HCT116 (cell line): ENCODE measurements around the gene ADORA1.

Experiments used
- CTCF ChIP-seq, 3 experiments: fragments of 200-600 bp in 1 of 3; sonication (generic) in 1 of 3; IDR thresholded peaks in 2 of 3; conservative IDR thresholded peaks in 1 of 3; 2 replicates each; pipeline ENCODE4 v1.5.1; 2012 to 2017; ENCODE audit warnings: low read depth in 2 of 3, low read length in 2 of 3, antibody characterized with exemption in 1 of 3, borderline replicate concordance in 1 of 3, control low read depth in 1 of 3, mild to moderate bottlenecking in 1 of 3, mixed read lengths in 1 of 3, mixed run types in 1 of 3, moderate library complexity in 1 of 3; ENCODE audit not compliant: insufficient read depth in 1 of 3
- EGR1 ChIP-seq: IDR thresholded peaks from 2 replicates; pipeline ENCODE4 v1.6.1; 2012; ENCODE audit warnings: low read depth
- EZH2 ChIP-seq: fragments of 200-600 bp; sonication (generic); IDR thresholded peaks from 2 replicates; pipeline ENCODE4 v1.6.1; 2017; ENCODE audit warnings: antibody characterized with exemption, mixed run types
- EZH2phosphoT487 ChIP-seq: fragments of 200-600 bp; IDR thresholded peaks from 2 replicates; pipeline ENCODE4 v1.6.1; 2018; ENCODE audit warnings: antibody characterized with exemption, borderline replicate concordance
- SIN3A ChIP-seq: IDR thresholded peaks from 2 replicates; pipeline ENCODE4 v1.6.1; 2012; ENCODE audit warnings: low read depth
- ZBTB33 ChIP-seq: IDR thresholded peaks from 2 replicates; pipeline ENCODE4 v1.6.1; 2011; ENCODE audit warnings: mild to moderate bottlenecking, low read length, moderate library complexity; ENCODE audit not compliant: insufficient replicate concordance; ENCODE audit errors: extremely low read depth
- ZNF274 ChIP-seq: fragments of 200-500 bp; sonication (Bioruptor generic); IDR thresholded peaks from 2 replicates; pipeline ENCODE4 v1.6.1; 2014; ENCODE audit warnings: mild to moderate bottlenecking, low read depth, low read length, inconsistent platforms

- TF ChIP-seq ZBTB33, result no peak
- TF ChIP-seq SIN3A, result no peak
- TF ChIP-seq EZH2, result no peak
- no peak for TF ChIP-seq CTCF (IDR thresholded peaks at IDR 0.05 in 2 of 3, conservative IDR thresholded peaks at IDR 0.05 in 1 of 3; ENCODE audit: borderline replicate concordance in 1 of 3, insufficient read depth in 1 of 3, low read depth in 2 of 3, low read length in 2 of 3)
- no peak for TF ChIP-seq EGR1
- no peak for TF ChIP-seq ZNF274
- TF ChIP-seq EZH2phosphoT487, result no peak
These were observed 41.5 kb downstream of the ADORA1 start for GRCh38 chr1:203168991-203169390.
